ELF-1 (cell line): ENCODE data around the gene H2AZ2.
"Not testable (repeated sequence)": the region's sequence is repeated elsewhere in the genome, so short reads cannot be mapped to it uniquely, and the experiment has no call there.

Source experiments
- DNase-seq: peaks from one replicate; pipeline ENCODE4 v3.0.0-alpha.2; 2016; ENCODE audit warnings: low read depth, low spot score

H2AZ2 gene

DNA sequence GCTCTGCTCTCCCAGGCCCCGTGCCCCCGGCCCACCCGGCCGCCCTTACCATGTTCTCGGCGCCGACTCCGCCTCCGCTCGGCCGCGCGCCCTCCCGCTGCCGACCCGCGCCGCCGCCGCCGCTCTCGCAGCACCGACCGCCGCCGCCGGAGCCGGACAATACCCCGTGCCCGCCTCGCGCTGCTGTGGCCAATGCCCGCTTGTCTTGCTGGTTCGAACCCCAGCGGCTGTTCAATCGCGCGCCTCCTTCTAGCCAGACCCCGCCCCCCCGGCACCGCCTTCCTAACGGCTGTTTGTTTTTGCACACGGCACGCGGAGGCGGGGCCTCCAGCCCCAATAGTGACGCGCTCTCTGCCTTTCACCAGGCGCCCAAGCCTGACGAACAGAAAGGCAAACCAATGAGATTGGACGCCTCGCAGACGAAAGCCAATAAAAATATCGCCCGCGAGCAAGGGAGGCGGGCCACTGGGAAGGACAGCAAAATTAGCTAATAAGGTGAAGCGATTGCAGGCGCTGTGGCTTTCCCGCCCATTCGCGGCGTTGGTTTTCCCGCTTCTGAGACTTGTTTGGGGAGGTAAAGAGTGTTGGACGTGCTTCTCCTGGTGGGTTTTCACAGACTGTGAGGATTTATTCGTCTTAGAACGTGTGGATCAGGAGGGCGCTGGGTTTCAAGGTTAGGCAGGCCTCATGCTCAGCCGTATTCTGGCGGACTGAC is at the start of gene H2AZ2:
TSS of gene H2AZ2 (minus strand) at position 168 of the 715 bp plus-strand sequence. CDS start at position 52, 116 bp downstream.
- peak; percentile 100 for DNase-seq

DNA sequence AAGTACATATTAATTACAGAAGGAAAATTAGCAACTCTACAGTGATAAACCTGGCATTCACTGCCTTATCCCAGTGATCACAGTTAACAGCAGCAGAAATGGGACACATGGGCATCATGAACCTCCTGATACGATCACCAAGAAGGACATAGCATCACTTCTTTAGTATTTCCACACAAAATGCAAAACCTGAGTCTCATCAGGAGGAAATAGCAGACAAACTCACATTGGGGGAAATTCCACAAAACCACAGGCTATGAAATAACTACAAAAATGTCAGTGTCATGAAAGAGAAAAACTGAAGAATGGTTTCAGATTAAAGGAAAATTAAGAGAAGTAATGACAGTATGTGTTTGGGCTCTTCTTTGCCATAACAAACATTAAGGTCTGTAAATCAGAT is 49.4 kb upstream of the H2AZ2 start:
- no peak for DNase-seq

DNA sequence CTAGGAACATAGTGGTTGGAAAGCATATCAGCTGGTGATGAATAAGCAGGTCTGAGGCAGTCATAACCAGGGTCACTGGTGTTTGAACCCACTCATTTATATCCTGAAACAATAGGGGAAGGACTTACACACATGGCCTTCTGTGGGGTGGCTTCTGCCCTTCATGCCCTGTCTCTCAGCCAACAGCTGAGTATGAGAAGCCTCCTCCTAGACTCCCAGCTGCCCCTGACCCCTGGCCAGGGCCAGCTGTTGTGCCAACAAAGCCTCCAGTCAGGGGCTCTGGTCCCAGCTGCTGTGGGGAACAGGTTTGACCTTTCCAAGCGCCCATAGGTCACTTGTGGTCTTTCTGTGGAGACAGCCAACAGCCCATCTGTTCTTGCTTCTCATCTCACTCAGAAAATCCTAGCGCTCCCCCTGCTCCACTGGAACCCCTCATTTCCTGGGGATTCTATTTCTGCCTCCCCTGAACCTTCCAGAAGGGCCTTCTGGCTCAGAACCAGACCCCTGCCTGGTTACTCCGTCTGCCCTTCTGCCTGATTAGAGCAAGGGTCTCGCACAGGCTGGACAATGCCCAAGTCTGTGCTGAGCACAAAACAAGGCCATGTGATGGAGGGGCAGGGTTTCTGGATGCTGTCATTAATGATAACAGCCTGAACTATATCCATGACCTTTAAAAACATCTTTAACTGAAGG is 47.1 kb upstream of the H2AZ2 start:
- no peak for DNase-seq

DNA sequence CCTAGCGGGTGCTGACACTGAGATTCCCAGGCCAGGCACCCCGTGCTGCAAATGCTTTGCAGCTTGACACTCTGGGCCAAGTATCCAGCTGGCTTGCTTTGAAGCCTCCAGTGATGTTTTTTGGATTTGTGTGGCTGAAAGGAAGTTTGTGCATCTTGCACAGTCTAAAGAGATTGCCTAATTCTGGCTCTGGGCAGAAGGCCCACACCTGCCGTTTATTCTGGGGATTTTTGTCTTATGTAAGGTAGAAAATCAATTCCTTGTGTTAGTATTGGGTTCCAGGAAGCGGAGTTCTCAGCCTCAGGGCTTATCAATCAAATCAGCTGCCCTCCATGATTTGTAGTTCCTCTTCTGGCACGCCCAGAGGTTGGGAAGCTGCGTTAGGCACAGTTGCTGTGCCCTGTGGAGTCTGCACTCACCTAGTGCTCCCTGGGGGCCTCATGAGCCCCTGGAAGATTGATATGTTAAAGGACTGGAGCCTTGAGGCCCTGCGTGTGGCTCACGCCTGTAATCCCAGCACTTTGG is 45.9 kb upstream of the H2AZ2 start:
- peak; percentile 8 for DNase-seq

DNA sequence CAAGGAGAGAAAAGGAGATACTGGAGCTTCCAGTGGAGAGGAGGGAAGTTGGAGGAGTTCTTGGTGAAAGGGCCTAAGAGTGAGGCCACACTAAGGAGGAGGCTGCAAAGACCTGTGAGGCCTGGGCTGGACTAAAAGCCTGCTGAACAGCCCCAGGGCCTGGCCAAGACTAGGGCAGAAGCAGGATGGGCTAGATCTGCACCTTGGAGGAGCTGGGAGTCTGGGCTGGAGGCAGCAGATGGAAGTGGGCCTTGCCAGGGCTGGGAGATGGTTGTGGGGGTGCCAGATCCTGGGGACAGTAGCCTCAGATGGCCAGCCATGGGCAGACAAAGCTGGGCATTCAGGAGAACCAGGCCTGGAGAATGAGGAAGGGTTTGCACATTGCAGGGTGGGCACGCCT is 43.9 kb upstream of the H2AZ2 start:
- no peak for DNase-seq

DNA sequence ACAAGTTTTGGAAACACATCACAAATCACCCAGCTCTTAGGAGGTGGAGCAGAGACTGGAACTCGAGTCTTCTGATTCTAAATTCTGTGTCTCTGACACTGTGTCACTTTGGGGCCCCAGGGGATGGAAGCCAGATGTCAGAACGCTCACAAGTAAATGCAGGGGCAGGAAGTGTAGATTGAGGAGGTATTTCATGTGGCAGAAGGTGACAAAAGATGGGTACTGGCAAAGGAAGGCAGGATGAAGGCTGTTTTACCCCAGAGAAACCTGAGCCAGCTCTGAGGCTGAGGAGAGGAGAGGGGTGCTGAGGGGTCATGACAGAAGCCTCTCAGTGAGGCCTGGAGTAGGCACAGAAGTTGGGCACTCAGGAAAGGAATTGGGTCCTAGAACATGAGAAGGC is 43.5 kb upstream of the H2AZ2 start:
- DNase-seq, result no peak

DNA sequence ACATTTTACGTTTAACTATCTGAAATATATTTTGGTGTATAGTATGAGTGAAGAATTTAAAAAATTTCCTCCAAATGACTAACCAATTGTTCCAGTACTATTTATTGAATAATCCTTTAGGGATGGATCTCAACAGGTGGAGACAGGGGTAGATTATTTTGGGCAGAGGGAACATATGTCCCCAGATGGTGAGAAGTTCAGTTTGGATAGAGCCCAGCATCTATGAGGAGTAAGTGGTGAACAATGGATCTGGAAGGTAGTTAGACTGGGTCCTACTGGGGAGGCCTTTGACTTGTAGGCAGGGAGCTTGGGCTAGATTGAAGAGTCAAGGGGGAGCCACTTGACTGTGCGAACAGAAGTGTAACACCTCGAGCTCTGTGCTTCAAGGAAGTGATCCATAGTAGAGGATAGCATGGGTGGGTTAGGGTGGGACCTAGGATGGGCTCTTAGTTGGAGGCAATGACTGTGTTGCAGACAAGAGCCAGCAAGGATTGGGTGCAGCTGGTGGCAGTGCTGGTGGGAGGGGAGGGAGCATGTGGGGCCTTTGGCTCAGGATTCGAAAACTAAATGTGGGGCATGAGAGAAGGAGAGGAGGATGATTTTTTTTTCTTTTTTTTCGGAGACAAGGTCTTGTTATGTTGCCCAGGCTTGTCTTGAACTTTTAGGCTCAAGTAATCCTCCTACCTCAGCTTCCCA is 41.3 kb upstream of the H2AZ2 start:
- no peak for DNase-seq

DNA sequence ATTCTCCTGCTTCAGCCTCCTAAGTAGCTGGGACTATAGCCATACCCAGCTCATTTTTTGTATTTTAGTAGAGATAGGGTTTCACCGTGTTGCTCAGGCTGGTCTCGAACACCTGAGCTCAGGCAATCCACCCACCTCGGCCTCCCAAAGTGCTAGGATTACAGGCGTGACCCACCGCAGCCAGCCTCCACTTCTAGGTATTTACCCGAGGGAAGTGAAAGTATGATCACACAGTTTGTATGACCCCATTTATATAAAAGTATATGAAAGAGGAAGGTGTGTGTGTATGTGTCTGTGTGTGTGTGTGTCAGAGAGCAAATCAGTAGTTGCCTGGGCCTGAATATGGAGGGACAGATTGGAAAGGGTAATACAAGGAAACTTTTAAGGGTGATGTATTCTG is 39.4 kb upstream of the H2AZ2 start:
- DNase-seq, result no peak

DNA sequence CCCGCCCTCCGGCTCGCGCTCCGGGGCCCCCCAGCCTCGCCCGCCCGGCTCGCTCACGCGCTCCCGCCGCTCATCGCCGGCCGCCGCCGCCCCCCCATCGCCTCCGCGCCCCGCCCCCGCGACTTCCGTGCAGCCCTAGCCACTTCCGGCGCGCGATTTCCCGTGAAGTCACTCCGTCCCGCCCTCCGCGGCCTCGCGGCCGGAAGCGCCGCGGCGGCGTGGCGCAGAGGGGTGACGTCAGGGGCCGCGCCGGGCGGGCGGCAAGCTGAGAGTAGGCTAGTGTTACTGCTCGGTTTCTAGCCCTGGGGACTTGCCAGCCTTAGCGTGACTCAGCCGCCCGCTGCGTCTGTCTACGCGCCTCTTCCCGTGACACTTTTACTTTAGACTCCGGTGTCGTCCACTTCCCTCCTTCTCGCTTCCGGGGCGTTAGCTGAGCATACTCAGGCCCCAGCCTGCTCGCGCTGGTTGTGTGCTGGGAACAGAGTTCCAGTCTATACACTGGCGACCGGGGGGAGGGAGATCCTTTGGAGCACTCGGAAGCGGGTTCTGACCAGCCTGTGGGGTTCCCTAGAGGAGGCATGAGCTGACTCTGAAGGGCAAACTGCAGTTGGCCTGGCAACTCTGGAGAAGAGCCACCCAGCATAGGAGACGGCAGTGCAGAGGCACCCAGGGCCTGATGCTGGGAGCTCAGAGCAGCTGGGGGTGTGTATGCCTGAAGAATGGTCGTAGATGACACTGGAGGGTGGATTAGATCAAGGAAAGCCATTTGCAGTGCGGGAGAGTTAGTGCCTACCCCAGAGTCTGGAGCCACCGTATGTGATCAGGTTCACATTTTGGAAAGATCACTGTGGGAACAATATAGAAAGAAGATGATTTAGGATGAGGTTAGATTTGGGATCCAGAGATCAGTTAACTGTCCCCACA is 37.8 kb upstream of the H2AZ2 start, which contains the start of gene PURB:
TSS of gene PURB (minus strand) at position 137 of the 924 bp plus-strand sequence. CDS start 182 bp downstream, outside the sequence.
- DNase-seq, result peak; percentile 96

DNA sequence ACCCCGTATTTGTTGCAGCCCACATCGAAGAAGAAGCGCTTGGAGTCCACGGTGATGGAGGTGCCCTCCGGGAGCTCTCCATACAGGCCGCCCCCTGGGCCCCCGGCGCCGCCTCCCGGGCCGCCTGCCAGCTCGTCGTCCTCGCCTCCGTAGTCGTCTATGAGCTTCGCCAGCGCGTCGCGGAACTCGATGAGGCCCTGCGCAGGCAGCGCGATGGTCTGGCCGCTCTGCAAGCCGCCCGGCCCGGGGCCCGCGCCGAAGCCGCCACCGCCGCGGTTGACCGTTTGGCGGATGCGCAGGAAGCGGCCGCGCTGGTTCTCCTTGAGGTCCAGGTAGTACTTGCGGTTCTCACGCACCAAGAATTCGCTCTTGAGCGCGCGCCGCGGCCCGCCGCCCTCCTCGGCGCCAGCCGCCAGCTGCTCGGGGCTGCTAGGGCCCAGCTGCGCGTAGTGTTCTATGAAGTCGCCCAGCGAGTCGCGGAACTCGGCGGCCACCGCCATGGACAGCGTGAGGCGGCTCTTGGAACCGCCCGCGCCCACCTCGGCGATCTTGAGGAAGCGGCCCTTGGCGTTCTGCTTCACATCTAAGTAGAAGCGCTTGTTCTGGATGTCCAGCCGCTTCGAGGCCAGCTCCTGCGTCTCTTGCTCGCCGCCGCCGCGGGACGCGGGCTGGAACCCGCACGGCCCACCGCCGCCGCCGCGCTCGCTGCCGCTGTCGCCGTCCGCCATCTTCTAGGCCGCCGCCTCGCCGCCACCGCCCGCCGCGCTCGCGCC is 36.9 kb upstream of the H2AZ2 start:
- peak; percentile 63 for DNase-seq

DNA sequence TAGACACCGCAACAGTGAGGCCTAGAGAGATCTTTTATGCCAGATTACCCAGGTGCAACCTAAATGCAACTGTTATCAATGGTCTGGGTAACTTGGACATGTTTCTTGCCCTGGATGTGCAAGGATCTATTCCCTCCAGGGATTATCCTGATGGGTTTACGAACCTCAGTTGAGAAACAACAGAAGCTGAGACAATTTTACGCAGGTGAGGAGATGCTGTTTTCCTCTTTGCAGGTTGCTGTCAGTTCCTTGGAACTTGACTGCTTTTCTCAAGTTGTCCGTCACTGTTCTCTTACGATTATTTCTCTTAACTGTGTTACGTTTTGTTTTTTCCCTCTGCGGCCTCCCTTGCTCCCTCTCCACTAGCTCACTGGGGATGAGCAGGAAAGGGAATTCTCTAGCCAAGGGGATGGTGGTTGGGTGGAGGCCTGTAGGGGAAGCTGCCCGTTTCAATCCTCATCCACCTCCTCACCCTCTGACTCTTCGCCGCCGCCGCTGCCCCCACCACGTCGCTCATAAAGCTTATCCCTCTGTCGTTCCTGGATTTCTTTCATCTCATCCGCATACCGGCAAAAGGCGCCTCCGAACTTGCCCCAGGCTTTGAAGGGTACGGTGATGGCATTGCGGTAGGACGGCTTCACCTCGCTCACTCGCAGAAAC is 36.2 kb upstream of the H2AZ2 start:
- DNase-seq, result no peak

DNA sequence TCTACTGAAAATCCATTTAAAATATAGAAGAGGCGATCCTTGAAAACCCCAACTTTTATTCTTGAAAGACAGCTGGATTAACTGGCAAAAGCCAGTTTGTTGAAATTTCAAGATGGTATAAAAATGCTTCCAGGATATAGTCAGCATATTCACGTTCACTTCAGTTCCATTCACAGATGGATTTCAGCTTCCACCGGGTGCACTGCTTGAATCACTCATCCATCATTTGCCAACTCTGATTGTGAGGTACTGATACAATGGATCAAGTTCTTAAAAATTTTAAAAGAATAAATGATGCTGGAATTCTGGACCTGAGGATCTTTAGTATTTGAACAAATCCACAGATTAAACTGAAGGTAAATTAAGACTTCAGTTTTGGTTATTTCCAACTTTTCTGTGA is 35.0 kb upstream of the H2AZ2 start:
- no peak for DNase-seq

DNA sequence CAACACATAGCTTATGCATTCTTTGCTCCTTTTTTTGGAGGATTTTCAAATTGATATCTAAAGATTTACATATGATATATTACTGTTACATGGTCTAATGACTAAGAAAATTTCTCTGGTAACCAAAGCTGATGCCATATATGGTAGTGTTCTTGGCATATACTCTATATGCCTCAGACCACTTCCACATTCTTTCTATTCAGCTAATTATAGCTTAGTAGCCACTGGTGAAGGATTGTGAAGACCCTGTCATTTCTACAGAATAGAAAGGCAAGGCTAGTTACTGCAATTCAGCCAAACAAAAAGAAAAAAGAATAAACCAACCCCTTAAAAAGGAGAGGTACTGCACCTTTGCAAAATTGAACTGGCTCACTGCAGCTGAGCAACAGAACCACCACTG is 33.7 kb upstream of the H2AZ2 start:
- no peak for DNase-seq

DNA sequence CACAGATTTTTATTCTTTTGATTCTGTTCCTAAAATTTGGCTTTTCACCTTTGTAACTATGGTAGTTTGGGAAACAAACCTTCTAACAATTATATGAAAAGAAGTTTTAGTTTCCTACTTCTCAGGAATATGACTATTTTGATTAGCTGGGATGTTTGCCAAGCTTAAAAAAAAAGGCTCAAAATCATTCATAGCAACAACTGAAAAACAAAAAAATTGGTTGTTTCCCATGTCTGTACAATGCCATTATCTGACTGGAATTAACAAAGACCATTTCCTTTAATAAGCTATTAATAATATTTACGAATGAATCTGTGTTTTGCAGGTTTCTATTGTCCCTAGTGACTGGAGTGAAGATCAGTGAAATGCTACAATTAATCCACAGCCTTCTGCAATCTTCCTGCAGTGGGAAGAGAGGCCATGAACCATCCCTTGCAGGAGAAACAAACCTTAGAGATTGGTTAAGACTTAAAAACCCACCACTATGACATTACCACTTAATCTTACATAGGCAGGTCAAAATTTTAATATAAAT is 33.2 kb upstream of the H2AZ2 start:
- no peak for DNase-seq

DNA sequence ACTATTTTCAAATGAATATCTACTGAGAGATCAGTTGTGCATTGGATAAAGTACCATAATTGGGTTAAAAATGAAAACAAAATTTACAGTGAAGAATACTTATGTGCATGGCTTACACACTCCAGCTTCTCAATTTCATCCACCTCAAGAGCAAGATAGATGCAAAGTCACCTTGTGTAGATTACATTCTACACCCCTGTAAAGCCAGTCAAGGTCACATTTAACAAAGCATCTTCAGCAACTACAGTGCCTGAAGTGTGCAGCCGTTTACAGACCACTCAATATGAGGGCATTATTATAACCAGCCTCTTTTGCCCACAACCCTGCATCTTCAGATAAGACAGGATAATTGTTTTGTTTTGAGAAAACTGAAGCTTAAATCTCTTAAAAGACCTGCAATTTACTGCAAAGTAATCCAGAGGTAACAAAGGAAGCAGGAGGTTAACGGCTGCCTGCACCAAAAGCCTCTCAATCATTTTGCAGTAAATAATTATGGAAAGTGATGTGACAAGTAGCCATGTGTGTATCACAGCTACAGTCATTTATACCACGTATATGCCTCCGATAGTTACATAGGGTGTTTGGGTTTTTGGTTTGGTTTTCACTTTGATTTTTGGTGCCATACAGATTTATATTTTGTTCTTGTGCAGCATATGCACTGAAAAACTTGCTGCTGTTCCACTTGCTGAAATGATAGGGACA is 32.6 kb upstream of the H2AZ2 start:
- DNase-seq, result no peak

DNA sequence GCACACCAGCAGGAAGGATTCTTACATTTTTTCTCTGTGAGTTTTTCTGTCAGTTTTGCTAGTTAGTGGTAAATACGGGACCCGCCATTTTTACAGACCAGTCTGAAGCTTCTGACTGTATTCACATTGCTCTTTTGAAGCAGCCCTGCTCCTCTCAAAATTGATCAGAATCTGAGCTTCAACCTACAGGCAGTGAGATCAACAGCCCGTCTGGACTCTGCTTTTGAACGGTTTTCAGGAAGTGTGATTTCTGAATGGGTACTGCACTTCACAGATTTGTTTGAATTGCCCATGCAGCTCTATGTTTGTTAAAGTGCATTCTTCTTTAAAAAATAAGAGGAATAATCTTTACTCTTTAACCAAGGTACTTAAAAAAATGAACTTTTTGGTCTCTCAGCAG is 28.5 kb upstream of the H2AZ2 start:
- no peak for DNase-seq

DNA sequence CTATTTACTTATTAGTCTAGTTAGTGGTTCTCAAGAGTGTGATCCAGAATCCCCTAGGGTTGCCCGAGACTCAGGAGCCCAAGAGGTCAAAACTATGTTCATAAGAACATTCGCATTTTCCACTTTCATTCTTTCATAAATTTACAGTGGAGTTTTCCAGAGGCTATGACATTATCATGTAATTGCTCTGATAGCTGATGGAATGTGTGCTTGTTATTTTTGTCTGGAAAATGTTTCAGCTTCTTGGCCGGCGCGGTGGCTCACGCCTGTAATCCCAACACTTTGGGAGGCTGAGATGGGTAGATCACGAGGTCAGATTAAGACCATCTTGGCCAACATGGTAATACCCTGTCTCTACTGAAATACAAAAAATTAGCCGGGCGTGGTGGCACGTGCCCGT is 27.4 kb upstream of the H2AZ2 start:
- no peak for DNase-seq

DNA sequence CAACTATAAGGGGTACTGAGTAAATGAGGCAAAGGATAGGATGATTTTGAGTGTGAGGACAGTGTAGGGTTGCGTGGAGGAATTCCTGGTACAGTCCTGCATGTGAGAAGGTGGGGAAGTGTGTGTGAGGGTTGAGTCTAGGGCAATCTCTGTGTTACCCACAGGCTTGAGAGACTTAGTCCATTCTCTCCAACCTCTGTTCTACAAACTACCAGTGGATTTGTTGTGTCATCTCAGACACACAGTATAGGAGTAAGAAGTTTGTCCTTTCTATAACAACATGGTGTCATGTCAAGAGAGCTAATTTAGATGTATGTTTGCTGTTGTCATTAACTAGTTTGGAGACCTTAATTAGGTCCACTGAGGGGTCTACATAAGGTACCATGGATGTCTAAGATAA is 24.9 kb upstream of the H2AZ2 start:
- DNase-seq, result no peak

DNA sequence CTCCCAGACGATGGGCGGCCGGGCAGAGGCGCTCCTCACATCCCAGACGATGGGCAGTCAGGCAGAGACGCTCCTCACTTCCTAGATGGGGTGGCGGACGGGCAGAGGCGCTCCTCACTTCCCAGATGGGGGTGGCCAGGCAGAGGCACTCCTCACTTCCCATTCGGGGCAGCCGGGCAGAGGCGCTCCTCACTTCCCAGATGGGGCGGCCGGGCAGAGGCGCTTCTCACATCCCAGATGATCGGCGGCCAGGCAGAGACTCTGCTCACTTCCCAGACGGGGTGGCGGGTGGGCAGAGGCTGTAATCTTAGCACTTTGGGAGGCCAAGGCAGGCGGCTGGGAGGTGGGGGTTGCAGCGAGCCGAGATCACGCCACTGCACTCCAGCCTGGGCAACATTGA is 24.0 kb upstream of the H2AZ2 start:
- DNase-seq, result not testable (repeated sequence)
